Activated CD4-positive, CD25-positive, alpha-beta regulatory T cell (primary cell): ENCODE measurements around the gene QPCT.
"Not testable (repeated sequence)": the region's sequence is repeated elsewhere in the genome, so short reads cannot be mapped to it uniquely, and the experiment has no call there.

Source experiments
- DNase-seq, 4 experiments: peaks; one replicate each; lab custom pipeline; 2025; lab: John Stamatoyannopoulos, UW

QPCT gene

DNA sequence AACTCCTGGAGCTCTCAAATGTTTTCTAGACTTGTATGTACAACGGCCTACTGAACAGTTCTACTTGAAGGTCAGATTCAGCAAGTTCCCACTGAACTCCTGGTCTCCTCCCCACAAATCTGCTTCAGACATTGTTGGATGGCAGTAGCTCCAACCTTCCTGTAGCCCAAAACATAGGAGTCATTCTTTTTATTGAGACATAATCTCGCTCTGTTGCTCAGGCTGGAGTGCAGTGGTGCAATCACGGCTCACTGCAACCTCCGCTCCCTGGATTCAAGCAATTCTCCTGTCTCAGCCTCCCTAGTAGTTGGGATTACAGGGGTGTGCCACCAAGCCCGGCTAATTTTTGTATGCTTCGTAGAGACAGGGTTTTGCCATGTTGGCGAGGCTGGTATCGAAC lies 47.3 kb downstream of the QPCT start:
- DNase-seq = no peak

DNA sequence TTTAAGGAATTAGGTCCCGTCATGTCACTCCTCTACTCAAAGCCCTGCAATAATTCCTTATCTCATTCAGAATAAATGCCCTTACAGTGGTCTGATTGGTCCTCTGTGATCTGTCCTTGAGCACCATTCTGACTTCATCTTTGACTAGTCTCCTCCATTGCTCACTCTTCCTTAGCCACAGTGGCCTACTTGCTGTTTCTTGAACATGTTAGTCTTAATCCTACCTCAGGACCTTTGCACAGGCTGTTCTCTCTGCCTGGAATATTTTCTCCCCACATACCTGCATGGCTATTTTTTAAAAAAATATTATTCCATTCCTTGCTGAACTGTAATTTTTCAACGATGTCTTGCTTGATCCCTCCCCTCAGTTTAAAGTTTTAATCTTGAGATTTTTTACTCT lies 48.0 kb downstream of the QPCT start:
- no peak for DNase-seq

DNA sequence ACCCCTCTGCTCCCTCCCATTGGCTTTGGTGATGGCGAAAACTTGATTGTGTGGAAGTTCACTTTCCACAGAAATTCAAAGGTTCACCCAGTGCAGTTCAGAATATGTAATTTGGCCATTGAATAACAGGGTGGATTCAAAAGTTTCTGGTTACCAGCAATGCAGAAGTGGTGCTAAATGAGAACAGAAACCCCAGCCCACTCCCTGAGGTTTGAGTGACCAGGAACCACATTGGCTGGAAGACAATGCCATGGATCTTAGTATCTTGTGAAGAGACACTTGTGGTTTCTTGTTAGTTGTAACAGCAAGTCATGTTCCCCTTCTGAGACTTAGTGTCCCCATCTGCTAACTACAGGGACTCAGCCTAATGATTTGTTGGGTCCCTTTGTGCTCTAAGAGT lies 49.8 kb downstream of the QPCT start:
- DNase-seq = no peak

DNA sequence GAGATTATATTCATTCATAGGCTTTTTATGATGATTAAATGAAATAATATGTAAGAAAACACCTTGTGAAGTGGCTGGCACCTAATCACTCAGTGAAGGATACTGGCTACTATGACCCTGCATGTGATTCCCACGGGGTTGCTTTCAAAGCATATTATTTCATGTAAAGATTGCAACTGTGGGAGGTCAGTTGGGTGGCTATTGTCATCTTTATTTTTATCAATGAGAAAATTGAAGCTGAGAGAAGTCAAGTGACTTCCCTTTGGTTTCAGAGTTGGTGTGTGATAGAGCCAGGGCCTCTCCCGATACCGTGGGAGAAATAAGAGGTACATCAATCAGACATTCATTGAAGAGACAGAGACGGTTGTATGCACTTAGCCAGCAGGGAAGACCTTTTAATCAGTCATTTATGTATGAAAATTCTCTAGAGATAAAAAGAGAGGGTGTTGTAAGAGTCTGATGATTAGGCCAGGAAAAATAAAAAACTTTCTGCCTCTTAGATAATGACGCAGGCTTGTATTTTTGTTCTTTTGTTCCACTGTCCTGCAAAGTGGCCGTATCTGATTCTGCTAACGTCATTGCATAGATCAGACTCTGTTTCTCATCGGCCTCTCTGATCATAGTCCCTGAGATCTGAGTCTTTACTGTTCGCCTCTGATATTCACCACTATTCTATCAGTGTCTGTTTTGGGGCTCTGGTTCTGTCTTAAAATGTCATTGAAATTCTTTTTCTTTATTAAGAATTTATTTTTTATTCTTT lies 50.5 kb downstream of the QPCT start:
- no peak for DNase-seq

DNA sequence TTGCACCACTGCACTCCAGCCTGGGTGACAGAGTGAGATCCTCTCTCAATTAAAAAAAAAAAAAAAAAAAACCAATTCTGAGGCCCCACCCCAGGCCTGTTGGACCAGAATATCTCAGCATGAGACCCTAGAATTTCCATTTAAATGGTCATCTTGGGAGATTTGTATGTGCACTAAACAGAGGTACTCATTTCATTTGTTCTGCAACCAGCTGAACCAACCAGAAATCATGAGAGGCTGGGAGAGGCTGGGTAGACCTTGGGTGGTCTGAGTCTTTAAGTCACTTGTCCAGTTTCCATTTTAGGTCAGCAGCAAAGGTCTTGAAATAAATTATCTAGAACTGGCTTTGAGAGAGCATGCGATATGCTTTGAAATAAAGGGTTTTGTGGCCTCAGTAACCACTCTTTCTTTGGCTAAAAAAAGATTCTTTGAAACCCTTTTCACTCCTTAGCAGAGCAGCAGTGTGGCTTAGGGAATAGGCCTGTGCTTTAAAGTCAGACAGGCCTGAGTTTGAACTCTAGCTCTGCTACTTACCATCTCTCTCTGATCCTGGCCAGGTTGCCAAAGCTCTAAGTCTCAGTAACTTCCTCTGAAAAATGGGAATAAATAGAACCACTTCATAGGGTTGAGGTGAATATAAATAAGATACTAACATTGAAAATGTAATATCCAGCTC lies 52.6 kb downstream of the QPCT start:
- no peak for DNase-seq

DNA sequence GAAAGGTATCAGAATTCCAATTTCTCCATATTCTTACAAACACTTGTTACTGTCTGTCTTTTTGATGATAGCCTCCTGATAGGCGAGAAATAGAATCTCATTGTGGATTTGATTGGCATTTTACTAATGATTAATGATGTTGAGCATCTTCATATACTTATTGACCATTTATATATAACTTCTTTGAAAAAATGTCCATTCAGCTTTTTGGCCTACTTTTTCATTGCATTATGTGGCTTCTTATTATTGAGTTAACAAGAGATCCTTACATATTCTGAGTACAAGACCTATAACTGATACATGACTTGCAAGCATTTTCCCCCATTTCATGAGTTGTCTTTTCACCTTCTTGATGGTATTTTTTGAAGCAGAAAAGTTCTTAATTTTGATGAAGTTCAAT lies 54.6 kb downstream of the QPCT start:
- no peak for DNase-seq

DNA sequence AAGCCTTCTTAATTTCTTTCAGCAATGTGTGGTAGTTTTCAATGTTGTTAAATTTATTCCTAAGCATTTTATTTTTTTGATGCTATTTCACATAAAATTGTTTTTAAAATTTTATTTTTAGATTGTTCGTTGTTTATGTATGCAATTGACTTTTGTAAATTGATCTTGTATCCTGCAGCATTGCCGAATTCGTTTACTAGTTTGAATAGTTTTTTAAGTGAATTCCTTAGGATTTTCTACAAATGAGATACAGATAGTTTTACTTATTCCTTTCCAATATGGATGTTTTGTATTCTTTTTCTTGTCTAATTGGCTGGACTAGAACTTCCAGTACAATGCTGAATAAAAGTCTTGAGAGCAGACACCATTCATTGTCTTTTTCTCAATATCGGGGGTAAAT lies 55.6 kb downstream of the QPCT start:
- DNase-seq = no peak

DNA sequence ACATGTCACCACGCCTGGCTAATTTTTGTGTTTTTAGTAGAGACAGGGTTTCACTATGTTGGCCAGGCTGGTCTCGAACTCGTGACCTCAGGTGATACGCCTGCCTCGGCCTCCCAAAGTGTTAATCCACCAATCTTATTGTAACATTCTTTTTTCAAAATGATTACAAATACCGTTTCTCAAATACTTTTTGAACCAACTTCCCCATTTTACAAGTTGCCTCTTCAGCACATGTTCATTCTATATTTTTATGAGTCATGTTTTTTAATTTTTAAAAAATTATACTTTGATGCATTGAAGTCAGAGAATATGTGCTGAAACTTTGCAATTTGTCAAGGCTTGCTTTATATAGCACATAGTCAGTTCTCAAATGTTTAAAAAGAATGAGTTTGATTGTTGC lies 58.2 kb downstream of the QPCT start:
- no peak for DNase-seq

DNA sequence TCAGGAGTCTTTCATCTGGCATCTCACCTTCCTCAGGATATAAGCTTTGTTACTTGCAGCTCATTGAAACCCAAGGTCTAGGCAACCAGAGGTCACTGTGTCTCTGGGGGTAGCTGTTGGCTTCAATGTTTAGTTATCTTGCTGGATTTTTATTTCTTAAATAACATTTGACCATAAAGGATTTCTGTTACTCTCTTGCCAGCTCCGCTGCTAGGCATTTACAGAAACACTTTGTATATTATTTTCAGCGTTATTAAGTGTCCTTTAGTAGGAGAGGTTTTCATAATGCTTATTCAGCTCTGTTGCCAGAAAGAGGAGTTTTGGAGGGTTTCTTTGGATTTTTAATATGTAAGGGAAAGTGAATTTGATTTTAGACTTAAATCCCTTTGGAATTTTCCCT lies 61.4 kb downstream of the QPCT start:
- no peak for DNase-seq

DNA sequence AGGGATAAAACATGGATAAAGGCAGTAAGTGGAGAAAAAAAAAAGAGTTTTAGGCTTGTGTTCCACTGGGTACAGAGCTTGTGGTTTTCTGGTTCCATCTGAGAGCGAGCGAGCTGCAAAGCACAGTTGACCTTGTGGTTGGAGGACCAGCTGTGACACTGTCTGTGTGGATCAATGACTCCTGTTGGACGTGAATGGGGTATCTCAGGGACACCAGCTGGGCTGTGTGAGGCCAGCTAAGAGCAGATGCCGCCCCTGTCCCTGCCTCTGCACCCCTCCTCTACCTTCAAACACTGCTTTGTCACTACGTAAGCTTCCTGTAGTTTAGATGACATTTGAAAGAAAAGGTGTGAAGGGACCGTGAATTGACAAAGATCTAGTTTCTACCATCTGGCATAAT lies 67.8 kb downstream of the QPCT start:
- DNase-seq = no peak

DNA sequence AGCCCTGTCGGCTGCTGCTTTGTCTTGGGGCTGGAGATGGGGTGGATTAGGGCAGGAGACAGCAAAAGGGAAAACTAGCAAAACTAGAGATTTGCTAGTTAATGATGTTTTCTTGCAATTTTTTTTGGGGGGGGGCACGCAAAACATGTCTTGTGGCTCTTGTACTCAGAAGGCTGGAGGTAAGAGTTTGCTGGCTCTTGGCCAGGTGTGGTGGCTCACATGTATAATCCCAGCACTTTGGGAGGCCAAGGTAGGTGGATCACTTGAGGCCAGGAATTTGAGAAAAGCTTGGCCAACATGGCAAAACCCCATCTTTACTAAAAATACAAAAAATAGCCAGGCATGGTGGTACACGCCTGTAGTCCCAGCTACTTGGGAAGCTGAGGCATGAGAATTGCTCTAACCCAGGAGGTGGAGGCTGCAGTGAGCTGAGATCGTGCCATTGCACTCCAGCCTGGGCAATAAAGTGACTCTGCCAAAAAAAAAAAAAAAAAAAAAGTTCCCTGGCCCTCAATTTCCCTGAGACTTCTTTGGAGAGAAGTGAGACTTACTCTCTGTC lies 69.6 kb downstream of the QPCT start:
- not testable (repeated sequence) for DNase-seq

DNA sequence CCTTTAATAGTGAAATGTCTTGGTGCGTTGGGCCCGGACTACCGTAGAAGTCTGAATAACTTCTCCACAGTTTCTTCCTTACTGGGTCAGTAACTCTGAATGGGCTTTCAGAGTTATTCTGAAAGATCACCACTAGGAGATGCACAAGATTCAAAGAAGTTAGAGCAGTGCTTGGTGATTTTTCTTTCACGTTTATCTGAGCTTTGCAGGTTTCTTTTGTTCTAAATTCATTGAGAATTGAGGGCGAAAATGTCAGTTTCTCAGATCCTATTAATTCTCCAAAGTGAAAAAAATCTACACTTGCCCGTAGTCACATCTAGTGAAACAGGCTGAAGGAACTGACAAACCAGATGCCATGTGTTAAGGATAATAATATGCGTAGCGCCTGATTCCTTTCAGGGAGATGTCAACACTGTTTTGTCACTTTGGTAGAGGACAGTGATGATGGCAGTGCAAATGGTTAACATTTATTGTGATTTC lies 70.1 kb downstream of the QPCT start:
- DNase-seq = no peak

DNA sequence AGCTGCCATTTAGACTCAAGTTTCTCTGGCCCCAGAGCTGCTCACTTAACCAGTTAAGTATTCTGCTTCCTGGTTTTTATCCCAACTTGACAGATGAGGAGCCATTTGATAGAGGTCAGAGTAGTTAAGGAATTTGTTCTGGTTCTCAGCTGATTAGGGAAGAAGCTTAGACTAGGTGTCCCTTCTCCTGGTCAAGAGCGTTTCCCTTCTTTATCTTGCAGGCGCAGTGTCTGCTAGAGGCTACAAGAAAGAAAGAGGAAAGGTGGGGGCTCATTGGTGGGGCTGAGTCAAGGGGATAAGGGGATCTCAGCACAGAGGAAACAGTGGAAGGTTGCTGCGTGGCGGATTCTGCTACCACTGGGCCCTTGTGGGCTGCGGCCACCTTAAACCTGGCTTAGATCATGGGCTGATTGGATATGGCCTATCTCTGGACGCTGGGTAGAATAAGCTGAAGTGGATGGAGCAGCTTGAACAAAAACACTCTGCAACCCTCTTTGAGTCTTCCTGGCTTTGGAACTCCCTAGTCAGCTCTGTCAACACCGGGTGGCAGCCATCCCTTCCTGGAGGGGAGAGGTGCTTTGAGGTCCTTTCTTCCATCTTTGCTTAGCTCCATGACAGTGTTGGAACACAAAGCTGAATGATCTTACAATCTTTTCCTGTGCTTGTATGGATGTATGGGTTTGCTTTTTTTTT lies 70.8 kb downstream of the QPCT start:
- DNase-seq = no peak

DNA sequence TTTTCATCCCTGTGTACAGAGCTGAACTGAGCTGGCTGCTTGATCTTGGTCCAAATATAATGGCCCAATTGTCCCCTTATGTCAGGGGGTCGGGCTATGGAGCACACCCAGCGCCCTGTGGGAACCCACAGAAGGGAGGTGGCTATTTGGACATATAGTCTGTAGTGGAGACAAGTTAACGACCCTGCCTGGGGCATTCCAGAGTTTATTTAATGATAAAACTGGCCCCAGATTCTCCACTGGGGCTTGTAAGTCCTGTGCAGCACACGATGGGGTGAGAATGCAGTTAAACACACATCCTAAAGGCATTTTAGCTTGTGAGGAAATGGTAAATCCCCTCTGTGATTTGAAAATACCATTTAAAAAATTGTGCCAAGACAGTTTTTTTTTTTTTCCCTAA lies 72.9 kb downstream of the QPCT start:
- no peak for DNase-seq

DNA sequence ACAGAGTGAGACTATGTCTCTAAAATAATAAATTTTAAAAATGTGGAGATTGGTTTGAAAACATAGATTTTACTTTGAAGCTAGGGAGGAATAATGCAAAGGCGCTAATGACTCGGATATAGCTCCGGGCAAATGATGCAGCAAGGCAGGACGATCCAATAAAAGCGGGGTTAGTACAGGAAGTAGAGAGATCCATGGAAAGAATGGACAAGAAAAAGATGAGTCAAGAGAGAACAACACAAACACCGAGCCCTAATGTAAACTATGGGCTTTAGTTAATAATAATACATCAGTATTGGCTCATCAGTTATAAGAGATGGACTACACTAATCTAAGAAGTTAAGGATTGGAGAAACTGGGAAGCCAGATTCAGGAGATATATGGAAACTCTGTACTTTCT lies 74.5 kb downstream of the QPCT start:
- no peak for DNase-seq

DNA sequence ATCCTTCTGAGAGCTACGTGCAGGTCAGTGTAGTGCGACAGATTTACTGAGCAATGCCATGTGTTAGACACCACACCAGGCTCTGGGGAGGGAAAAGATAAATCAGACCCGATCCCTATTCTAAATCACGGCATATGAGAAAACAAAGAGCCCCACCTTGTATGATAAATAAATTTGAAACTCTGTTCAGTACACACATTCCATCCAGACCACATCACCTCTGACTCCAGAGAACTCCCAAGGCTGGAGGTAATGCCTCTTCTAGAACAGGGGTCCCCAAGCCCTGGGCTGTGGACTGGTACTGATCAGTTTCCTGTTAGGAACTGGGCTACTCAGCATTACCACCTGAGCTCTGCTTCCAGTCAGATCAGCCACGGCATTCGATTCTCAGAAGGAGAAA lies 77.3 kb downstream of the QPCT start:
- no peak for DNase-seq

DNA sequence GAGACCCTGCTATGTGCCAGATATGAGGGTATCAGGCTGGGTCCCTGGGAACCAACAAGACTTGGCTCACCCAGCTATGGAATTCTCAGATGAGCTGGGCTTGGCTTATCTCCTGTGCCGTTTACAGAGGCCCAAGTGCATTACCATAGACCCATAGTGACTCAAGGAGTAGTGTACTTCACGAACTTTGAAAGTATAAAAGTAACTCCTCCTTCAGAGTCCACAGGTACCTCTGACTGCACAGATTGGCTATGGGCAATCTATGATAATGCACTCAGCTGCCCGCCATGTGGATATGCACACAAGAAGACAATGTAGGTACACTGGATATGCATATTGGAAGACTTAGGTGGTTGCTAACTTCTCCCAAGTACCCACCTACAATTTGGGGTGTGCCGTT lies 78.4 kb downstream of the QPCT start:
- no peak for DNase-seq
